Limb (tissue), 2 donors: ENCODE measurements around the gene NRXN2.
A peak's percentile ranks its signal among the peaks of the same experiment; 100 is the strongest.

Experiments used
- DNase-seq, 2 donors: peaks; one replicate each; pipeline ENCODE4 v3.0.0-alpha.2; 2016; ENCODE audit errors: extremely low spot score in 2 of 2

The NRXN2 gene

GRCh38 chr11:64629796-64630562, 93.0 kb downstream of the NRXN2 start:
- DNase-seq, result peak in 1 of 2 donors; percentile 68

DNA sequence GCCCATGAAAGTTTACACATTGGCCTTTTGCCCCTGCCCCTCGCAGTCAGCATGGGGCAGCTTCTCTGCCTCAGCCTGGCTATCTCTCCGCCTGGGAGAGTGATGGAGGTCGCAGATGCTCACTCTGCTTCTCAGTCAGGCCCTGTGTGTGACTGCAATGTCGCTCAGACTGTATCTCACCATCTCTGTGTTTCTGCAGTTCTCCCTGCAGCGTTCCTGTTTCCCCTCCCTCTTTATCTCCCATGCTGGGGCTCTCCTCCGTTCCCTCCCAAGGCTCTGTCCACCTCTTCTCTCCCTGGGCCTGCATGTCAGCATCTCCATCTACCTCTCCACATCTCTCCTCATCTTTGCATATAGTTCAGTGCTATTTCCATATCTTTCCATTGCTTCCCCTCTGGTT, 93.9 kb downstream of the NRXN2 start:
- no peak for DNase-seq

GRCh38 chr11:64628596-64628995, 94.4 kb downstream of the NRXN2 start:
- DNase-seq, result no peak

- no peak for DNase-seq
Measured at GRCh38 chr11:64627371-64627770, 95.6 kb downstream of the NRXN2 start.

DNA sequence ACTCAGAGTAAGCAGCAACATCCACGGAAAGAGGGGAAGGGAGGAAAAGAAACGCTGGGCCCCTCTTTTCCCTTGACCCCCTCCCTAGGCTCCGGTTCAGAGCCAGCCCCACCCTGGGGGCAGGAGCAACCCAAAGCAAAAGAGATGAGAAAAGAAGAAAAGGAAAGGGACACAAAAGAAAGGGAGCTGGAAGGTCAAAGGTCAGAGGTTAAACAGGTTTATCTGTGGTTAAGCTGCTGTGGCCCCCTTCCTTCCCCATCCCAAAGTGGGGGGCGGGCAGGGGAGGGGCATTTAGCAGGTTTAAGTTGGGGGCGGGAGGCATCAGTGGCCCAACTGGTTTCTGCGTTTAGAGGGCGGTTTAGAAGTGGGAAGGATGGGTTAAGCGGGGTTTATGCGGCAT, 96.4 kb downstream of the NRXN2 start:
- DNase-seq, result no peak

DNA sequence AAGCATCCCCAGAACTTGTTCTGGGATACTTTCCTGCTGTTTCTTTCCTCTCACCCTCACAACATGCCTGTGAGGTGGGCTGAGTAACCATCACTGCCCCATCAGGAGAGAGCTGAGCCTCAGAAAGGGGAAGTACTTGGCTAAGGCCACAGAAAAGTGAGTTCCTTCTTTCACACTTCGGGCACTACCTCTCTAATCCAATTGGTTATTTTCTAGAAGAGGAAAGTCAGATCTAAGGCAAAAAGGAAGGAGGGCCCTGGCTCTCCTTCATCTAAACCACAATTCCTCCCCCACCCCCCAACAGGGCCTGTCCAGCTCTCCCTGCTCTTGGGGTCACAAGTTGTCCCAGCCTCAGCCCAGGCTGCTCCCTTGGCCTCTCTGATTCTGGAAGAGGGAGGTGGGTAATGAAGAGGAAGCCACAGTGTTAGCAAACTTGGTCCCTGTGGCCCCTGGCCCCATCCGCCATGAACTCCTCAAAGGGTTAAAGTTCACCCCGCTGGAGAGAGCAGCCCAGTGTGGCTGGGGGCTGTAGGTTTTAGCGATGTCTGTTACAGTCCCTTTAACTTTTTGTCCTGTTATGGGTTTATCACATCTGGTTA, 98.0 kb downstream of the NRXN2 start:
- no peak for DNase-seq

DNA sequence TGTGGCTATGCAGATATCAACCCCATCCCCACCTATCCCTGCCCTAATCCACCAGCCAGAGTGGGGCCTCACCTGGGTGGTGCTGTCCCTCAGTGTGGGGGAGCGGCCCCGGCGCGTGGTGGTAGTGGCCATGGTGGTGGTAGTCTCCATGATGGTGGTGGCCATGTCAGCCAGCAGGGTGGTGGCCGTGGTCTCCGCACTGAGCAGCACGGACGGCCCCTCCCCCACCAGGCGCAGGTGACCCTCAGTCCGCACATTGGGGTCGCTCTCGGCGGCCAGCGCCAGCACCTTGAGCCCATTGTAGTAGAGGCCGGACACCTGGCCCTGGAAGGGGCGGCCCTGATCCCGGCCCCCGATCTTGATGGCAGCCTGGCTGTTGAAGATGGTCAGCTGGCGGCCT, 100.3 kb downstream of the NRXN2 start:
- no peak for DNase-seq

DNA sequence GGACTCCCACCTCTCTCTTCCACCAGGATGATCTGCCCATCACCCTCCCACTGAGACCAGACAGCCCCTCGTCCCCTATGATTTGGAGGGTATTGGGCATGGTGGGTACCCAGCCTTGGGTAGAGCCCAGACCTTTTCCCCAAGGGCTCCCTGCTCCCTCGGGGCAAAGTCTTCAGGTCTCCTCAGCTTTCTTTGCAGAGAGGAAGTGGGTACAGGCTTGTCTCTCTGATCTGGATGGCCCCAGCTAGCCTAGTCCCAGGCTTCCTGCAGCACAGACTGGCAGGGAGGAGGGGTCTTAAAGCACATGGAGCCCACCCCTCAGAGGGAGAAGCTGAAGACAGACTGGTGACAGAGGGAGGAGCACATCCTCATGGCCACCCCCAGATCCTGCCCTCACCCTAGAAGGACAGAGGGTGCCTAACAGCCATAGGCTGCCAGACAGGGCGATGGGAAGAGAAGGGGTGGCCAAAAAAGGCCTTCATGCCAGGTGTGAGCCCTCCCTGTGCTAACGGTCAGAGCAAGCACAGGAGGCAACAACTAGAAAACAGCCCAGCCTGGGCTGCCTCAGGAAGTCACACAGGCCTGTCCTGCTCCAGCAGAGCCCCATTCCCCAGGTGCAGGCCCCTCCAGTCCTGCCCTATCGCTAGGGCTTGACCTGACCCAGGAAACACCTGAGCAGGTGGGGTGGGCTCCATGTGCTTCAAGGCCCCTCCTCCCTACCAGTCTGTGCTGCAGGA, 101.5 kb downstream of the NRXN2 start:
- DNase-seq, result no peak

DNA sequence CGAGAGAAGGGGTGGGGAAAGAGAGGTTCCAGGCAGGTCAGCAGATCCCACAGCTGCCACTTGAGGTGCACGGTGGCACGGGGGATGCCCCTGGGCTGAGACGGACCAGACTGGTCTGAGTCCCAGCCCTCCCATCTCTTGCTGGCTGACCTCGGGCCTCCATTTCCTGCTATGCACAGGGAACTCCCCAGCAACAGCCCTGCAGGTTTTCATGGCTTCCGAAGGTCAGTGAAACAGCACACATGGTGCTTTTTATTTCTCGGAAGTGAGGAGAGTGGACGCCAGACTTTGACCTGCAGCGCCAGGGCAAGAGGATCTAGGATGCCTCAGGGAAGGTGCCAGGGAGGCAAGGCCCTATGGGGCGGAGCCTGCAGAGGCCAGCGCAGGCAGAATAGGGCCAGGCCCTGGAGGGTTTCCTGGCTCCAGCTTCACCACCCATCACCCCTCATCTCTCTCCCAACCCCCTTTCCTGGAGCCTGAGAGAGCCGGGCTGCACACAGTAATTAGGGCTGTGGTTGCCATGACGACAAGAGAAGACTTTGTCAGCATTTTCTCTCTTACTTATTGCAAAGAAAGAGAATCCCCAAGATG, 102.5 kb downstream of the NRXN2 start:
- DNase-seq, result peak; percentile 64 to 69

GRCh38 chr11:64619811-64620380, 103.1 kb downstream of the NRXN2 start:
- peak in 1 of 2 donors; percentile 61 for DNase-seq

DNA sequence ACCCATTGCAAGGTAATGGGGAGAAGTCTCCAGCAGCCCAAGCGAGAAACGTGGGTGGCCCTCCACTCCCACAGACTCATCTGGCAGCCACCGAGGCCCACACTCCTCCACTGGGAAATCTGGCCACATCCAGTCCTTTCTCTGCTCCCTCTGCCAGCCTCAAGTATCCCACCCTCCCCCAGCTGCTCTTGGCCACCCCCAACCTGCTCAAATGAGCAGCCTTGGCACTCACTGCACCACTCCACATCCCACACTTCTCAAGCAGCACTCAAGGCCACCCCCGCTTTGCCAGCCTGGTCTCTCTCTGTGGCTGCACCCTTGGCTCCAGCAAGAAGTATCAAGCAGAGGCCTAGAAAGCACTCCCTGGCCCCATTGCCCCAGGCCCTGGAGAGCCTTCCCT, 103.8 kb downstream of the NRXN2 start:
- no peak for DNase-seq

DNA sequence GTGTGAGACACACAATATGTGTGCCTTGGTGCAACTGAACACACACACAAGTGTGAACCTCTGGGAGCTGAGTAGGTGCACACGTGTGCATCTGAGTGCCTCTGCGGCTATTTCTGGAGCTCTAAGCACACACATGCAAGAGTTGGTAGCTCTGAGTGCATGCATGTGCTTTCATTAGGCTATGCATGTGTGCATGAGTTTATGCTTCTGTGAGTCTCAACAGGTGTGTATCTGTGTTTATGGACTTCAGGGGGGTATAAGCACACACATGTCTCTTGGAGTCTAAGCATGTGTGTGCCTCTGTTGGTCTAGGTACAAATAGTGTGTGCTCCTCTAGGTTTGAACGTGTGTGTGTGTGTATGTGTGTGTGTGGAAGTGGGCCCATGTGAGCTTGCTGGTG, 106.2 kb downstream of the NRXN2 start:
- no peak for DNase-seq

- no peak for DNase-seq
Measured at GRCh38 chr11:64614917-64615316, 108.1 kb downstream of the NRXN2 start.

- no peak for DNase-seq
Measured at GRCh38 chr11:64613648-64614047, 109.3 kb downstream of the NRXN2 start.

- no peak for DNase-seq
Measured at GRCh38 chr11:64611869-64612646, 110.9 kb downstream of the NRXN2 start.

DNA sequence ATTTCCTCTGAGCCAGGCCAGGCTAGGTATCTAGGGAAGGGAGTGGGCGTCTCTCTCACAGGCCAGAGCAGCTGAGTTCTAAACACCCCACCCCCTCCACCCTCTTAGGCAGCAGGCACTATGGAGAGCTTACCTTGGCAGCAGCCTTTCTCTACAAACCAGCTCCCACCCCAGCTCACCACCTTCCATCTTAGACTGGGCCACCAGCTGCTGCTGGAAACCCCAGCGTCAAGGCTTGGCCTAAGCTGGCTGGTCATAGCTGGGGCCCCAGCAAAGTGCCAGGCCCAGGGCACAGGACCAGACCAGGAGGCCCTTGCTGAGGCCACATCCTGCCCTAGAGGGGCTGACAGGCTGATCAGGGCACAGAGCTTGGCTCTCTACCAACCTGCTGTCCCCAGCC, 111.8 kb downstream of the NRXN2 start:
- DNase-seq, result no peak

DNA sequence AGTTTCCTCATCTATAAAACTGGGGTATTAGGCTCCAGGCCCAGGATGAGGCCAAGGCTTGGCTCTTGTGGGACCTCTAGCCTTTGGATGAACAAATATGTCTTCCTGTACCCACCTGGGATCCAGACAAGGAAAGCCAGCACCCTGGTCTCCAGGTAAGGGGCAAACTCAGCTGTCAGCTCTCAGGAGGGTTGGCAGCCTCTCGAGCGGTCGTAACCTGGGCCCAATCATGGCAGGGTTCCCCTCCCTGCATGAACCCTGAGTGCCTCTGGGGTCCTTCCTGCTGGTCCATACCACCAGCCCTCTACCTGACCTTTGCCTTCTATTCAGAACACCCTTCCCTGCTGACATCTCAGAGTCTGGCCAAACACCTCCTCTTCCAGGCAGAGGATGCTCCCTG, 112.4 kb downstream of the NRXN2 start:
- no peak for DNase-seq

DNA sequence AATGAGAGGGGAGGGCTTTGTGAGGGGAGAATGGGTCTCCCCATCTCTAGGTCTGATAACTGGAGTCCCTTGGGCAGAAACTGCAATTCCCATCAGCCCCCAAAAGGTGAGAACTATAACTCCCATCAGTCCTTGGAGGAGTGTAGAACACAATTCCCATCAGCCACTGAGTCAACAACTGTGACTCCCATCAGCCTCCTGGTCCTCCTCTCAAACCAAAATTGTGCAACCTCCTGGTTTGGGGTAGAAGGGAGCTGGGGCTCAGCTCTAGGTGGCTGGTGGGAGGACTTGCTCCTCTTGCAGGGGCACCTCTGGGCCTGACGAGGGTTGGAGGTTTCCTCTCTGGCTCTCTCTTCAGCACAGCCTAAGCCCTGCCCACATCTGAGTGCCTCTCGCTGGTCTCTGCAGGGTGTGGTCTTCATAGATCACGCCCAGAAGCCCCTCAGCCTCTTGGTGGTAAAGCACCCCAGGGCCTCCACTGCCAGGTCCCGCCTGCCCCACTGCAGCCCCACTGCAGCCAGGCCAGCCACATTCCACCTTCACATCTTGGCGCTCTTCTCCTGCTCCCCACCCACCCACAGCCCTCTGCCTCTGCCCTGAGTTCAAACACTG, 113.5 kb downstream of the NRXN2 start:
- no peak for DNase-seq

DNA sequence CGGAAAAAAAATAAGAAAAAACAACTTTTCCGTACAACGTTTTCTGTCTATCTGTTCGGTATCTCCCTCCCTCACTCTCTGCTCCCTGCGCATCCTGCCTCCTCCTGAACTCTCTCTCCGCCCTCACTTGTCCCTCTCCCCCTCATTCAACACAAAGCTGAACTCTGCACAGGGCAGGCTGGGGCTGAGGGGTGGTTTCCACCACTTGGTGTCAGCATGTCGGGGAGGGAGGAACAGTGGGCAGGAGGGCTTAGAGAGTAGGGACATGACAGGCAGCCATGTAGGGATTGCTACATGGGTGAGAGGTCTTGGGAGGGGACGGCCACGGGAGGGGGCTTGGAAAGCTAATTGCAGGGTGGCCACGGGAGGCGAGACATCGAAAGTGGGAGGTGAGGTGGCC, 114.4 kb downstream of the NRXN2 start:
- DNase-seq, result no peak

DNA sequence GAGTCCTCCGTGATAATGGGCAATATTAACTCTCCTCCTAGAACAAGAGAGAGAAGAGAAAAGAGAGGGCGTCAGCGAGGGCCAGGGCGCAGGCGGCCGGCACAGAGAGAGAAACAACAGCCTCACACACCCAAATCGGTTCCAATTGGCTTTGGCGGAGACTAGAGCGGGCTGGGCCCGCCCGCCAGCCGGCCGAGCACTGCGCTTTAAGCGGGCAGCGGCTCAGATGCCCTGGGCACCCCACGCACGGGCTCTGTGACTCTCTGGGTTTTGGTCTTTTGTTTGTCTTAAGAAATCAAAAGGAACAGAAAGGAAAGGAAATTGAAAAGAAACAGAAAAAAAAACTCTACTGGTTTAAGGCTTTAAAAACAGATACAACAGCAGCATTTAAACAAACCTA, 115.0 kb downstream of the NRXN2 start:
- peak in 1 of 2 donors; percentile 9 for DNase-seq
